HG03139 (cell line): ENCODE measurements around the gene PARP12.
"Not testable (repeated sequence)": the region's sequence is repeated elsewhere in the genome, so short reads cannot be mapped to it uniquely, and the experiment has no call there.

Experiments
- ATAC-seq: cut with Tn5 transposase; IDR thresholded peaks from one replicate; pipeline ENCODE4 v1.9.1; 2021; ENCODE audit not compliant: unreplicated experiment

Gene PARP12

GRCh38 chr7:140062528-140063299 lies at the start of gene PARP12:
TSS of gene PARP12 (minus strand) at chr7:140062951. CDS start at chr7:140062847, 104 bp downstream.
- peak; percentile 83 for ATAC-seq

- ATAC-seq, result not testable (repeated sequence)
Observed at GRCh38 chr7:140108777-140109176, 46.0 kb upstream of the PARP12 start.

GRCh38 chr7:140096459-140096858 lies 33.7 kb upstream of the PARP12 start:
- no peak for ATAC-seq

- ATAC-seq, result no peak
Observed at GRCh38 chr7:140093375-140093774, 30.6 kb upstream of the PARP12 start.

GRCh38 chr7:140085447-140085846 lies 22.7 kb upstream of the PARP12 start:
- no peak for ATAC-seq

GRCh38 chr7:140084972-140085371 lies 22.2 kb upstream of the PARP12 start:
- ATAC-seq, result peak; percentile 80

- ATAC-seq, result no peak
Observed at GRCh38 chr7:140084142-140084655, 21.4 kb upstream of the PARP12 start.

- no peak for ATAC-seq
Observed at GRCh38 chr7:140082770-140083169, 20.0 kb upstream of the PARP12 start.

GRCh38 chr7:140081774-140082425 lies 19.1 kb upstream of the PARP12 start:
- no peak for ATAC-seq

GRCh38 chr7:140080919-140081318 lies 18.2 kb upstream of the PARP12 start:
- no peak for ATAC-seq

- ATAC-seq, result no peak
Observed at GRCh38 chr7:140079121-140079536, 16.4 kb upstream of the PARP12 start.

- ATAC-seq, result no peak
Observed at GRCh38 chr7:140078392-140078791, 15.6 kb upstream of the PARP12 start.

GRCh38 chr7:140074780-140075179 lies 12.0 kb upstream of the PARP12 start:
- no peak for ATAC-seq

- ATAC-seq, result no peak
Observed at GRCh38 chr7:140070546-140070945, 7.8 kb upstream of the PARP12 start.

- ATAC-seq, result no peak
Observed at GRCh38 chr7:140069298-140069949, 6.7 kb upstream of the PARP12 start.

- no peak for ATAC-seq
Observed at GRCh38 chr7:140068033-140068432, 5.3 kb upstream of the PARP12 start.

GRCh38 chr7:140067052-140067451 lies 4.3 kb upstream of the PARP12 start:
- ATAC-seq, result no peak

- peak; percentile 18 for ATAC-seq
Observed at GRCh38 chr7:140062118-140062527, 628 bp downstream of the PARP12 start.

GRCh38 chr7:140061607-140061930 lies 1.2 kb downstream of the PARP12 start:
- no peak for ATAC-seq

- ATAC-seq, result no peak
Observed at GRCh38 chr7:140060788-140061606, 1.8 kb downstream of the PARP12 start.

GRCh38 chr7:140060243-140060630 lies 2.5 kb downstream of the PARP12 start:
- ATAC-seq, result no peak
